Measurements from ENCODE around the gene LCOR.
A peak's percentile ranks its signal among the peaks of the same experiment; 100 is the strongest.

LCOR gene

GRCh38 chr10:96830511-96831199 is 1.4 kb upstream of the LCOR start:
- no peak for DNase-seq (ENCODE audit: insufficient read length, low spot score)
- FAIRE-seq, result no peak
- TF ChIP-seq CTCF (IDR thresholded peaks at IDR 0.05; ENCODE audit: insufficient read depth, missing control alignments), result peak; percentile 48

DNA sequence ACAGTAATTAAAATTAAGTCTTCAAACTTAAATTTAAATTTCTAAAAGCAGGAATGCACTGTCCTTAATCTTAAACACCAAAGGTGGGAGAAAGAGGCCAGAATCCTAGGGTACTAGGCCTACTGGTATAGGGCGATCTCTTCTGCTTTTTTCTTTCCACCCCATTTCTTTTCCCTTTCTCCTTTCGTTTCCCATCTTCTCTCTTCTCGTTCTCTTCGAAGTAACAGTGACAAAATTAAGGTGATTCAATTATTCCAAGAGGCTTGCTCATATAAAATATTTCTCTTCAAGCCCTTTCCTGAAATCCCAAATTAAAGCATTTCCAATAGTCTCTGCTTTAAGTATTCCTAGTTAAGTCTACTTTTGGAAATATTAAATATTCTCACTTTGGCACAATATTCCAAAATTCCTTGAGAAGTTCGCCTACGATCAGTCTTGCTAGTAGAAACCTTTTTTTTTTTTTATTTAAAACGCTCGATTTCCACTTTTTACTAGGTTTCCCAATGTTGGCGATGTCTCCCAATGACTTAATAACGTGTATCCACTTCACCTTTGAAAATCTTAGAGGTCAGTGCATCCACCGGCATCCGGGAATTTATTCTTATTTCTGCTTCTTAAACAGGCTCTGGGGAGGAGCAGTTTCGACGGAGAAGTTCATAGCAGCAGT is 765 bp upstream of the LCOR start:
- no peak for TF ChIP-seq CTCF (IDR thresholded peaks at IDR 0.05; ENCODE audit: insufficient read depth, missing control alignments)
- FAIRE-seq, result no peak
- no peak for DNase-seq (ENCODE audit: insufficient read length, low spot score)

GRCh38 chr10:96832721-96833219 is 672 bp downstream of the LCOR start:
- FAIRE-seq, result no peak
- DNase-seq (ENCODE audit: insufficient read length, low spot score), result peak; percentile 55
- no peak for TF ChIP-seq CTCF (IDR thresholded peaks at IDR 0.05; ENCODE audit: insufficient read depth, missing control alignments)

DNA sequence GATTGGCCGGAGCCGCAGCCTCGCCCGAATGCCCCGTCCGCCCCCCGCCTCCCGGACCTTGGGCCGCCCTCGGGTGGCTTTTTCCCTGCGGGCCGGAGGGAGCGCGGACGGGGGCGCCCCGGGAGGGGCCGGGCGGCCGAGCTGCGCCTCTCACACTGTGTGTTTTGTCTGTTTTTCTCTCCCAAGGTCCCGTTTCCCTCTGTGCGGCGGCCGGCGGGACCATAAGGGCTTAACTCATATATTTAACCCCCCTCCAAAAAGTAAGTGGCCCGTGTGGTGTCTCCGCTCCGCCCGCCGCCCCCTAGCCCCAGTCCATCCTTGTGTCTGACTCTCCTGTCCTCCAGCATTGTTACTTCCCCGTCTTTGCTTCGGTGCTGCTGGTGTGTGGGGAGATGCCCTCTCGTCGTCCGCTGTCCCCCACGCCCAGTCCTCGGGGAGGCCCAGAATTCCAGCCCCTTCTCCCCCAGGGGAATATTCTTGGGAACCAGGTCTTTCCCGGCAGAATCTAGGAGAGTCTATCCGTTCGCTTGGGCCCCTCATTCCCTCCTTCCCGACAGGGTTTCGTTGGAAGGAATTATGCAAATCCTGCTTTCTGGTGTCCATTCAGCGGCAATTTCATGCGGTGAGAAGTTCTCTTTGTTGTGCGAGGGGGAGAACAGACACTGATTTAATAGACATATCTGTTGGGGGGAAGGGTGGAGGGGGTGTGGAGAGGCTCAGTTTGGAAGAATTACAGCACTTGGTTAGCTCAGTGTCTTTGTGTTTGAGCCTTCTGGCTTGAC is 1.3 kb downstream of the LCOR start:
- no peak for FAIRE-seq
- no peak for TF ChIP-seq CTCF (IDR thresholded peaks at IDR 0.05; ENCODE audit: insufficient read depth, missing control alignments)
- no peak for DNase-seq (ENCODE audit: insufficient read length, low spot score)

DNA sequence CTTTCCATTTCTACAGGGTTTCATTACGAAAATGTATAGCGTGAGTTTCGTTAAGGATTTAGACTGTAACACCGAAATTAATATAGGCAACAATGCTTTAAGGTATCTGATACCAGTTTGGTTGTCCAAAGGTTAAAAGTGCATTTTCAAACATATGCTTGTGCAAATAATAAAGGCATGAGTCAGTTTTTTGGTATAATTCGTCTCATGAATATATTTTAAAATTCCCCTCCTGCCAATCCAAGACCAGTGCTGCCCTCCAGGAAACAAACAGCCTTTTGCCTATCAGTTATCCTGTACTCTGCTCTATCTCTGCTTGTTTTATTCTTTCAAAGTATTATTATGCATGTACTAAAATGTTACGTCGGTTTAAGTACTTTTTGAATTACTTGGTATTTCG is 2.0 kb downstream of the LCOR start:
- DNase-seq (ENCODE audit: insufficient read length, low spot score) (no peak), FAIRE-seq (no peak)
- TF ChIP-seq CTCF (IDR thresholded peaks at IDR 0.05; ENCODE audit: insufficient read depth, missing control alignments), result no peak

DNA sequence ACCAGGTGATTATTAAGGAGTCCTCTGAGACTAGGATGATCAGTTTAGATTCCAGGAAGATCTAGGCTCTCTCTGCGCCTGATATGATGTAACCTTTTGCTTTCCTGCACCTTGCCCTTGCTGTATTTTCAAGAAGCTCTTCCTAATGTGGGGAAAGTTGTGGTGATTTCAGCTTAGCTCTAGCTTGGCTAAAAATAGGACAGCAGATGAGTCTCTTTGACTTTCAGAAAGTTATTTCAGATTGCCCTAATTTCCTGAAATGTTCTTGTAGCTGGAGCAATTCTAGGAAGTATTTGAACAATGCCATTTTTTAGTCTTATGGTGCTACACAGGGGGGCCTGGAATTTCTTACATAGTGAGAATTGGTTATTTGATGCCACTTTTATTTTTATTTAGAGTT is 3.8 kb downstream of the LCOR start:
- FAIRE-seq (peak; percentile 78), DNase-seq (ENCODE audit: insufficient read length, low spot score) (no peak)
- no peak for TF ChIP-seq CTCF (IDR thresholded peaks at IDR 0.05; ENCODE audit: insufficient read depth, missing control alignments)

Data from D721Med (cell line).